GM12875 (cell line): Measurements from ENCODE around the gene ZDHHC13.
A peak's percentile ranks its signal among the peaks of the same experiment; 100 is the strongest.
"Not testable (repeated sequence)": the region's sequence is repeated elsewhere in the genome, so short reads cannot be mapped to it uniquely, and the experiment has no call there.

Experiments used
- H3K4me3 ChIP-seq: one replicate; pipeline ENCODE4 v1.5.1; 2011; ENCODE audit warnings: low read depth, low read length, control low read depth
- TF ChIP-seq, protein P1 (sequence below): IDR thresholded peaks from 2 replicates; pipeline ENCODE4 v1.5.1; 2011; ENCODE audit warnings: low read depth, mild to moderate bottlenecking, control low read depth, inconsistent platforms, low read length, moderate library complexity, borderline replicate concordance; ENCODE audit not compliant: insufficient read depth

ZDHHC13 gene

DNA sequence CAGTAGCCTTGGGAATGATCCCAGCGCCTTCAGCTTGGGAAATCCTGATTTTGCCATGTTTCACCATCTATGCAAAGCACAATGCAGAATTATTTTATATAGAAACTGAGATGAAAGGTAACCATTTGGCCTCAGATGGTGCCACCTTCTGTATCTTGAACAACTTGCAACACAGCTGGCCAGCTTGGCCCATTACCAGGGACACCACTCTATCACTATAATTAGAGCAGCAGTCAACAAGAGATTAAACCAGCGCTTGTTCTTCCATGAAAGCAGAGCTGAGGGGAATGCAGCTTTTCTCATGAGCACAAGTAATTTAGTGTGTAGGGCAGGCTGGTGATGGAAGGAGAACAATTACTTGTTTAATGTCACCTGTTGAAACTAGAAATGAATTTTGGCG, 6.7 kb upstream of the ZDHHC13 start:
- no peak overlapping the region for H3K4me3 ChIP-seq
- TF ChIP-seq, protein P1, sequence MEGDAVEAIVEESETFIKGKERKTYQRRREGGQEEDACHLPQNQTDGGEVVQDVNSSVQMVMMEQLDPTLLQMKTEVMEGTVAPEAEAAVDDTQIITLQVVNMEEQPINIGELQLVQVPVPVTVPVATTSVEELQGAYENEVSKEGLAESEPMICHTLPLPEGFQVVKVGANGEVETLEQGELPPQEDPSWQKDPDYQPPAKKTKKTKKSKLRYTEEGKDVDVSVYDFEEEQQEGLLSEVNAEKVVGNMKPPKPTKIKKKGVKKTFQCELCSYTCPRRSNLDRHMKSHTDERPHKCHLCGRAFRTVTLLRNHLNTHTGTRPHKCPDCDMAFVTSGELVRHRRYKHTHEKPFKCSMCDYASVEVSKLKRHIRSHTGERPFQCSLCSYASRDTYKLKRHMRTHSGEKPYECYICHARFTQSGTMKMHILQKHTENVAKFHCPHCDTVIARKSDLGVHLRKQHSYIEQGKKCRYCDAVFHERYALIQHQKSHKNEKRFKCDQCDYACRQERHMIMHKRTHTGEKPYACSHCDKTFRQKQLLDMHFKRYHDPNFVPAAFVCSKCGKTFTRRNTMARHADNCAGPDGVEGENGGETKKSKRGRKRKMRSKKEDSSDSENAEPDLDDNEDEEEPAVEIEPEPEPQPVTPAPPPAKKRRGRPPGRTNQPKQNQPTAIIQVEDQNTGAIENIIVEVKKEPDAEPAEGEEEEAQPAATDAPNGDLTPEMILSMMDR, result no peak

DNA sequence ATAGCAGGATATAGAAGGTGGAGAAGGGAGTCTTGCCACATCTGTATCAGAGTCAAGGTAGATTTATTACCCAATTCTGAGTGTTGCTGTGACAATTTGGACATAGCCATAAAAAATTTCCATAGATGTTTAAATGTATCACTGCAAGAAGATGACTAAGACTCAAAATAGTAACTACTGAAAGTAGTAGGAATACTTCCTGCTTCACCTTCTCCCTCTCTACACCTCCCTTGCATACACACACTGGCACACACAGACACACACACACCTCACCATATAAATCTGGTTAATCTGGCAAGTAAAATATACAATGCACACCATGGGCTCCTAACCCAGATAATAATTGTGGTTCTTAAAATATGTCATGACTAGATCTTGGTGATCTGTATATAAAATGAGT, 5.2 kb upstream of the ZDHHC13 start:
- no peak overlapping the region for H3K4me3 ChIP-seq
- TF ChIP-seq, protein P1, result no peak

DNA sequence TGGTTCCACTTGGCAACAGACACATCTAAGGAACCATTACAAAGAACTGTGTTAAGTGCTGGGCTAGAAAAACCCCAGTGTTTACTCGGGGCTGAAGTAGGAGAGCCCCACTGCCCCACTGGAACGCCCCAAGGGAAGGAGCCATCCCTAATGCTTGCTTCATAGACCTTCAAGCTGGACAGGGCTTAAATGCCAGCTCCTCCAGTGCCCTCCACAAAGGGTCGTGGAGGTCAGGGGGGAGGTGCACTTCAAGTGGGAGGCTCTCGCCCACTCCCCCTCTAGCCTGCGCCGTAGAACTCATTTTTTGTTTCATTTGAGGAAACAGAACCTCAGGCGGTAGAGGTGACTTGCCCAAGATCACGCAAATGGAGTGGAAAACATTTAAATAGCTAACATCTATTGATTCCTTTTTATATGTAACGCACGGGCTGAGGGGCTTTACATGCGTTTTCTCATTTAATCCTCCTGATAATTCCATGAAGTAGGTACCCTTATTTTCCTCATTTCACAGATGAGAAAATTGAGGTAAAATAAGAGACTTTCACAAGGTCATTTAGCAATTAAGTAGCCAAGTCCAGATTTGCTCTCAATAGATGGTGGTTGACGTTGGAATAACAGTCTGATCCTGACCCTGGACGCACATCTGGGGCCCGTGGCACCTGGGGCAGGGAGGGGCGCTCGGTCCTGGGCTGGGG, 545 bp upstream of the ZDHHC13 start:
- H3K4me3 ChIP-seq, result peak overlapping the region; percentile 75

DNA sequence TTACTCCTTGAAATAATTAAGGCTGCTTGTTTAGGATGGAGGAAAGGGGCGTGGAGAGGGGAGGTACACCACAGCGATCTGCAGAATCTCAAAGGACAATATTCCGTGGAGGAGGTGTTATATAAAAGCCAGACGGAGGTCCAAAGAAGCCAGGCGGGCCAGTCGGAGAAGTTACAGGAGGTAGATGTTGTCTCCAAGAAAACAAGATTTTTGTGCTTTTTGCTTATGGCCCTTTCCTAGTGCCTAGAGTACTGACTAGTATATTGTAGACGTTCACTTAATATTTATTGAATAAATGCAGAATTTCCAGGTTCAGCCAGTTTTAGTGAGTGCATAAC, 761 bp downstream of the ZDHHC13 start:
- peak overlapping the region; percentile 75 for H3K4me3 ChIP-seq
- TF ChIP-seq, protein P1, result no peak

More for the DNA sequence above, 545 bp upstream of the ZDHHC13 start:
- TF ChIP-seq, protein P1, result no peak

DNA sequence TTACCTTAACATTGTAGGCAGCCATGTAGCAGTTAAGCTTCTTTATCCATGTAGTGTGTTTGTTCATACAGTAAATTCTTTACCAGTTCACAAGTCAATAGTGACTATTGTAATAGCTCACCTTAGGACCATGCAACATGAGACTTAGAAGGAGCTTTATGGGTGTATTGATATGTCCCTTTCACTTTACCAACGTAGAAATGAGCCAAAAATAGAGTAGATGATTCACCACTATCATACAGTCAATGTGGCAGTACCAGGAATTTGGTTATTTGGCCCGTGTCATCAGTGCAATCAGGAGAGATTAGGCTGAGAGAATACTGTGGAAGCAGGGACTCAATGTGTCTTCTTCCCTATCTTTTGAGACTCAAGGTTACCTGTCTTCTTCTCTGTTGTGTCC, 4.7 kb downstream of the ZDHHC13 start:
- H3K4me3 ChIP-seq, result no peak overlapping the region
- TF ChIP-seq, protein P1, result no peak

DNA sequence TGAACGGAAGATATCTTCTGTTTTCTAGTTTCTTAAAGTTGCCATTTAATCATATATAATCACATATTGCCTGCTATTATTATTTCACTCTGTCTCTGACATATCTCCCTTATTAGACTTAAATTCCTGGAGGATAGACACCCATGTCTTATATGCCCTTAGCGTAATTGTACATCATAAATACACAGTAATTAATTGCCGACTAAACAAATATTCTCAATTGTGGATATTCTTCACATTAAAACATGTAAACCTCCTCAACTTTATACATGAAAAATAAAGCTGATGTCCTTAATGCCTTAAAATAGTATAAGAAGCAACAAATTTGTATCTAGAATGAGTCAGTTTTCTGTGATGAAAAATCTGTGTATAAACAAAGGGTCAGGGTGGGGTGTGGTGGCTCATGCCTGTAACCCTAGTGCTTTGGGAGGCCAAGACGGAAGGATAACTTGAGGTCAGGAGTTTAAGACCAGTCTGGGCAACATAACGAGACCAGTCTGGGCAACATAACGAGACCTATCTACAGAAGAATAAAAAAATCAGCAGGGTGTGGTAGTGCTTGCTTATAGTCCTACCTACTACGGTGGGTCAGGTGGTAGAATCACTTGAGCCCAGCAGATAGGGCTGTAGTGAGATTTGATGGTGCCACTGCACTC, 6.1 kb downstream of the ZDHHC13 start:
- TF ChIP-seq, protein P1, result no peak
- no peak overlapping the region for H3K4me3 ChIP-seq

DNA sequence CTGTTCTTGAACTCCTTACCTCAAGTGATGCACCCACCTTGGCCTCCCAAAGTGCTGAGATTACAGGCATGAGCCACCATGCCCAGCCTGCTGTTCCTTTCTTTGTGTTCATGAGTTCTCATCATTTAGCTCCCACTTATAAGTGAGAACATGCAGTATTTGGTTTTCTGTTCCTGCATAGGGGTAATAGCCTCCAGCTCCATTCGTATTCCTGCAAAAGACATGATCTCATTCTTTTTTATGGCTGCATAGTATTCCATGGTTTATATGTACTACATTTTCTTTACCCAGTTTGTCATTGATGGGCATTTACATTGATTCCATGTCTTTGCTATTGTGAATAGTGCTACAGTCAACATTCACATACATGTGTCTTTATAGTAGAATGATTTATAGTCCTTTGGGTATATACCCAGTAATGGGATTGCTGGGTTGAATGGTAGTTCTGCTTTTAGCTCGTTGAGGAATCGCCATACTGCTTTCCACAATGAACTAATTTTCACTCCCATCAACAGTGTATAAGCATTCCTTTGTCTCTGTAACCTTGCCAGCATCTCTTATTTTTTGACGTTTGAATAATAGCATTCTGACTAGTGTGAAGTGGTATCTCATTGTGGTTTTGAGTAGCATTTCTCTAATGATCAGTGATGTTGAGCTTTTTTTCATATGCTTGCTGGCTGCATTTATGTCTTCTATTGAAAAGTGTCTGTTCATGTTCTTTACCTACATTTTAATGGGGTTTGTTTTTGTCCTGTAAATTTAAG, 9.8 kb downstream of the ZDHHC13 start:
- H3K4me3 ChIP-seq, result not testable (repeated sequence)
